ENCODE results near the gene GPATCH8.

Gene GPATCH8

GRCh38 chr17:44383861-44384260 lies 119.3 kb downstream of the GPATCH8 start:
- ATAC-seq = no peak
- TF ChIP-seq ZNF565 (CRISPR knock-in tag; conservative IDR thresholded peaks at IDR 0.05; ENCODE audit: low read depth) (no peak), SNAI2 (CRISPR knock-in tag; IDR thresholded peaks at IDR 0.05) (no peak), ZFP30 (CRISPR knock-in tag; IDR thresholded peaks at IDR 0.05) (no peak), GLIS3 (CRISPR knock-in tag; IDR thresholded peaks at IDR 0.05) (no peak), RARB (CRISPR knock-in tag; IDR thresholded peaks at IDR 0.05) (no peak), CSDC2 (CRISPR knock-in tag; IDR thresholded peaks at IDR 0.05) (no peak), BACH2 (CRISPR knock-in tag; IDR thresholded peaks at IDR 0.05; ENCODE audit: borderline replicate concordance) (no peak), PPARA (CRISPR knock-in tag; IDR thresholded peaks at IDR 0.05; ENCODE audit: borderline replicate concordance) (no peak)
- TF ChIP-seq, protein P1, sequence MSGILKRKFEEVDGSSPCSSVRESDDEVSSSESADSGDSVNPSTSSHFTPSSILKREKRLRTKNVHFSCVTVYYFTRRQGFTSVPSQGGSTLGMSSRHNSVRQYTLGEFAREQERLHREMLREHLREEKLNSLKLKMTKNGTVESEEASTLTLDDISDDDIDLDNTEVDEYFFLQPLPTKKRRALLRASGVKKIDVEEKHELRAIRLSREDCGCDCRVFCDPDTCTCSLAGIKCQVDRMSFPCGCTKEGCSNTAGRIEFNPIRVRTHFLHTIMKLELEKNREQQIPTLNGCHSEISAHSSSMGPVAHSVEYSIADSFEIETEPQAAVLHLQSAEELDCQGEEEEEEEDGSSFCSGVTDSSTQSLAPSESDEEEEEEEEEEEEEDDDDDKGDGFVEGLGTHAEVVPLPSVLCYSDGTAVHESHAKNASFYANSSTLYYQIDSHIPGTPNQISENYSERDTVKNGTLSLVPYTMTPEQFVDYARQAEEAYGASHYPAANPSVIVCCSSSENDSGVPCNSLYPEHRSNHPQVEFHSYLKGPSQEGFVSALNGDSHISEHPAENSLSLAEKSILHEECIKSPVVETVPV (CRISPR knock-in tag; IDR thresholded peaks at IDR 0.05) = no peak
- TF ChIP-seq, protein P2, sequence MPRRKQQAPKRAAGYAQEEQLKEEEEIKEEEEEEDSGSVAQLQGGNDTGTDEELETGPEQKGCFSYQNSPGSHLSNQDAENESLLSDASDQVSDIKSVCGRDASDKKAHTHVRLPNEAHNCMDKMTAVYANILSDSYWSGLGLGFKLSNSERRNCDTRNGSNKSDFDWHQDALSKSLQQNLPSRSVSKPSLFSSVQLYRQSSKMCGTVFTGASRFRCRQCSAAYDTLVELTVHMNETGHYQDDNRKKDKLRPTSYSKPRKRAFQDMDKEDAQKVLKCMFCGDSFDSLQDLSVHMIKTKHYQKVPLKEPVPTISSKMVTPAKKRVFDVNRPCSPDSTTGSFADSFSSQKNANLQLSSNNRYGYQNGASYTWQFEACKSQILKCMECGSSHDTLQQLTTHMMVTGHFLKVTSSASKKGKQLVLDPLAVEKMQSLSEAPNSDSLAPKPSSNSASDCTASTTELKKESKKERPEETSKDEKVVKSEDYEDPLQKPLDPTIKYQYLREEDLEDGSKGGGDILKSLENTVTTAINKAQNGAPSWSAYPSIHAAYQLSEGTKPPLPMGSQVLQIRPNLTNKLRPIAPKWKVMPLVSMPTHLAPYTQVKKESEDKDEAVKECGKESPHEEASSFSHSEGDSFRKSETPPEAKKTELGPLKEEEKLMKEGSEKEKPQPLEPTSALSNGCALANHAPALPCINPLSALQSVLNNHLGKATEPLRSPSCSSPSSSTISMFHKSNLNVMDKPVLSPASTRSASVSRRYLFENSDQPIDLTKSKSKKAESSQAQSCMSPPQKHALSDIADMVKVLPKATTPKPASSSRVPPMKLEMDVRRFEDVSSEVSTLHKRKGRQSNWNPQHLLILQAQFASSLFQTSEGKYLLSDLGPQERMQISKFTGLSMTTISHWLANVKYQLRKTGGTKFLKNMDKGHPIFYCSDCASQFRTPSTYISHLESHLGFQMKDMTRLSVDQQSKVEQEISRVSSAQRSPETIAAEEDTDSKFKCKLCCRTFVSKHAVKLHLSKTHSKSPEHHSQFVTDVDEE (CRISPR knock-in tag; IDR thresholded peaks at IDR 0.05) = no peak
- TF ChIP-seq, protein P3, sequence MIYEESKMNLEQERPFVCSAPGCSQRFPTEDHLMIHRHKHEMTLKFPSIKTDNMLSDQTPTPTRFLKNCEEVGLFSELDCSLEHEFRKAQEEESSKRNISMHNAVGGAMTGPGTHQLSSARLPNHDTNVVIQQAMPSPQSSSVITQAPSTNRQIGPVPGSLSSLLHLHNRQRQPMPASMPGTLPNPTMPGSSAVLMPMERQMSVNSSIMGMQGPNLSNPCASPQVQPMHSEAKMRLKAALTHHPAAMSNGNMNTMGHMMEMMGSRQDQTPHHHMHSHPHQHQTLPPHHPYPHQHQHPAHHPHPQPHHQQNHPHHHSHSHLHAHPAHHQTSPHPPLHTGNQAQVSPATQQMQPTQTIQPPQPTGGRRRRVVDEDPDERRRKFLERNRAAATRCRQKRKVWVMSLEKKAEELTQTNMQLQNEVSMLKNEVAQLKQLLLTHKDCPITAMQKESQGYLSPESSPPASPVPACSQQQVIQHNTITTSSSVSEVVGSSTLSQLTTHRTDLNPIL (CRISPR knock-in tag; IDR thresholded peaks at IDR 0.05; ENCODE audit: low read depth) = no peak
- TF ChIP-seq, protein P4, sequence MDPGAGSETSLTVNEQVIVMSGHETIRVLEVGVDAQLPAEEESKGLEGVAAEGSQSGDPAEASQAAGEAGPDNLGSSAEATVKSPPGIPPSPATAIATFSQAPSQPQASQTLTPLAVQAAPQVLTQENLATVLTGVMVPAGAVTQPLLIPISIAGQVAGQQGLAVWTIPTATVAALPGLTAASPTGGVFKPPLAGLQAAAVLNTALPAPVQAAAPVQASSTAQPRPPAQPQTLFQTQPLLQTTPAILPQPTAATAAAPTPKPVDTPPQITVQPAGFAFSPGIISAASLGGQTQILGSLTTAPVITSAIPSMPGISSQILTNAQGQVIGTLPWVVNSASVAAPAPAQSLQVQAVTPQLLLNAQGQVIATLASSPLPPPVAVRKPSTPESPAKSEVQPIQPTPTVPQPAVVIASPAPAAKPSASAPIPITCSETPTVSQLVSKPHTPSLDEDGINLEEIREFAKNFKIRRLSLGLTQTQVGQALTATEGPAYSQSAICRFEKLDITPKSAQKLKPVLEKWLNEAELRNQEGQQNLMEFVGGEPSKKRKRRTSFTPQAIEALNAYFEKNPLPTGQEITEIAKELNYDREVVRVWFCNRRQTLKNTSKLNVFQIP (CRISPR knock-in tag; IDR thresholded peaks at IDR 0.05; ENCODE audit: borderline replicate concordance, low read depth) = no peak

GRCh38 chr17:44383363-44383762 lies 119.8 kb downstream of the GPATCH8 start:
- TF ChIP-seq GLIS3 (CRISPR knock-in tag; IDR thresholded peaks at IDR 0.05) (no peak), ZC3H10 (CRISPR knock-in tag; IDR thresholded peaks at IDR 0.05) (no peak)
- TF ChIP-seq, protein P1 (CRISPR knock-in tag; IDR thresholded peaks at IDR 0.05) = no peak
- TF ChIP-seq, protein P2 (CRISPR knock-in tag; IDR thresholded peaks at IDR 0.05) = no peak
- no peak for ATAC-seq

GRCh38 chr17:44382917-44383316 lies 120.3 kb downstream of the GPATCH8 start:
- no peak for ATAC-seq
- TF ChIP-seq TOX (CRISPR knock-in tag; IDR thresholded peaks at IDR 0.05; ENCODE audit: borderline replicate concordance) (no peak), GLIS3 (CRISPR knock-in tag; IDR thresholded peaks at IDR 0.05) (no peak), CSDC2 (CRISPR knock-in tag; IDR thresholded peaks at IDR 0.05) (no peak), ZFP30 (CRISPR knock-in tag; IDR thresholded peaks at IDR 0.05) (no peak), SNAI2 (CRISPR knock-in tag; IDR thresholded peaks at IDR 0.05) (no peak), ZFP3 (CRISPR knock-in tag; IDR thresholded peaks at IDR 0.05) (no peak), ISL1 (CRISPR knock-in tag; IDR thresholded peaks at IDR 0.05) (no peak), ZC3H10 (CRISPR knock-in tag; IDR thresholded peaks at IDR 0.05) (no peak), ESRRG (CRISPR knock-in tag; IDR thresholded peaks at IDR 0.05) (no peak), ZNF70 (CRISPR knock-in tag; IDR thresholded peaks at IDR 0.05) (no peak), OSR1 (CRISPR knock-in tag; IDR thresholded peaks at IDR 0.05) (no peak), TCF4 (CRISPR knock-in tag; IDR thresholded peaks at IDR 0.05; ENCODE audit: borderline replicate concordance) (no peak)
- TF ChIP-seq, protein P2 (CRISPR knock-in tag; IDR thresholded peaks at IDR 0.05) = no peak
- TF ChIP-seq, protein P1 (CRISPR knock-in tag; IDR thresholded peaks at IDR 0.05) = no peak

All from SK-N-SH treated with all-trans-retinoic acid at 6 μM for 48 hours (cell line).